ENCODE results near the gene BLOC1S1.

DNA sequence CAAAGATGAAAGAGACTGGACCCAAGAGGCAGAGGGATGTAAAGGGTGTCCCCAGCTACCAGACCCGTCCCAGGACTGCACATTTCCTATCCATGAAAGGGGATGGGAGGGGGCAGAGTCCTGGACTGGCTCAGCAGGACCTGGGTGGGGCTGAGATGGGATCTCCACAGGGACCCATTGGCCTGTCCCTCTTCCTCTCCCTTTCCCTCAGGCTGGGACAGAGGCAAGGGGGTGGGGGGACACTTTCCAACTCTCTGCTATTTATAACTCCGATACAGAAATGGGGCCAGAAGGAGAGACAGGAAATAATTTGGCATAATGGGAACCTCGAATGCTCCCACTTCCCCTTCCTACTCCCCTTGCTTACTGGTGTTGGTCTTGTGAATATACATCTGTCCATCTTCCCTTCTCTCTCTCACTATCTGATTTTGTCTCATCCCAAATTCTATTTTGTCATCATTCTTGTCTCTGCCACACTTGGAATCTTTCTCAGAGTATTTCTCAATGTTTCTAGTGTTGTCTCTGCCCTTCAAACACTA is 7.1 kb upstream of the BLOC1S1 start:
- no peak for TF ChIP-seq POLR2A (IDR thresholded peaks at IDR 0.05)
- TF ChIP-seq, protein P1, sequence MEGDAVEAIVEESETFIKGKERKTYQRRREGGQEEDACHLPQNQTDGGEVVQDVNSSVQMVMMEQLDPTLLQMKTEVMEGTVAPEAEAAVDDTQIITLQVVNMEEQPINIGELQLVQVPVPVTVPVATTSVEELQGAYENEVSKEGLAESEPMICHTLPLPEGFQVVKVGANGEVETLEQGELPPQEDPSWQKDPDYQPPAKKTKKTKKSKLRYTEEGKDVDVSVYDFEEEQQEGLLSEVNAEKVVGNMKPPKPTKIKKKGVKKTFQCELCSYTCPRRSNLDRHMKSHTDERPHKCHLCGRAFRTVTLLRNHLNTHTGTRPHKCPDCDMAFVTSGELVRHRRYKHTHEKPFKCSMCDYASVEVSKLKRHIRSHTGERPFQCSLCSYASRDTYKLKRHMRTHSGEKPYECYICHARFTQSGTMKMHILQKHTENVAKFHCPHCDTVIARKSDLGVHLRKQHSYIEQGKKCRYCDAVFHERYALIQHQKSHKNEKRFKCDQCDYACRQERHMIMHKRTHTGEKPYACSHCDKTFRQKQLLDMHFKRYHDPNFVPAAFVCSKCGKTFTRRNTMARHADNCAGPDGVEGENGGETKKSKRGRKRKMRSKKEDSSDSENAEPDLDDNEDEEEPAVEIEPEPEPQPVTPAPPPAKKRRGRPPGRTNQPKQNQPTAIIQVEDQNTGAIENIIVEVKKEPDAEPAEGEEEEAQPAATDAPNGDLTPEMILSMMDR (IDR thresholded peaks at IDR 0.05), result no peak
